ENCODE measurements around the gene PARP15.

The PARP15 gene

DNA sequence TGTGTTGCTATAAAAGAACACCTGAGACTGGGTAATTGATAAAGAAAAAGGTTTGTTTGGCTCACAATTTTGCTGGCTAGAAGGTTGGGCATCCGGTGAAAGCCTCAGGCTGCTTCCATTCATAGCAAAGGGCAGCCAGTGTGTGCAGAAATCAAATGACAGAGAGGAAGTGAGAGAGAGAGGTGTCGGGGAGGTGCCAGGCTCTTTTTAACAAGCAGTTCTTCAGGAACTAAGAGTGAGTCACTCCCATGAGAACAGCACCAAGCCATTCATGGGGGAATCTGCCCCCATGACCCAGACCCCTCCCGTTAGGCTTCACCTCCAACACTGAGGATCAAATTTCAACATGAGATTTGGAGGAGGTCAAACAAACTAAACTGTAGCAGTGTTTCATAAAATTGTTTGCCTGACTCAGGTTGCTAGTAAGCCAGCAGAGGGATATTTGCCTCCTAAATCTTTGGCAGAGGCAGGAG is 4.5 kb upstream of the PARP15 start:
- peak in 1 of 3 experiments; percentile 15 for DNase-seq (ENCODE audit: low read depth in 3 of 3)

DNA sequence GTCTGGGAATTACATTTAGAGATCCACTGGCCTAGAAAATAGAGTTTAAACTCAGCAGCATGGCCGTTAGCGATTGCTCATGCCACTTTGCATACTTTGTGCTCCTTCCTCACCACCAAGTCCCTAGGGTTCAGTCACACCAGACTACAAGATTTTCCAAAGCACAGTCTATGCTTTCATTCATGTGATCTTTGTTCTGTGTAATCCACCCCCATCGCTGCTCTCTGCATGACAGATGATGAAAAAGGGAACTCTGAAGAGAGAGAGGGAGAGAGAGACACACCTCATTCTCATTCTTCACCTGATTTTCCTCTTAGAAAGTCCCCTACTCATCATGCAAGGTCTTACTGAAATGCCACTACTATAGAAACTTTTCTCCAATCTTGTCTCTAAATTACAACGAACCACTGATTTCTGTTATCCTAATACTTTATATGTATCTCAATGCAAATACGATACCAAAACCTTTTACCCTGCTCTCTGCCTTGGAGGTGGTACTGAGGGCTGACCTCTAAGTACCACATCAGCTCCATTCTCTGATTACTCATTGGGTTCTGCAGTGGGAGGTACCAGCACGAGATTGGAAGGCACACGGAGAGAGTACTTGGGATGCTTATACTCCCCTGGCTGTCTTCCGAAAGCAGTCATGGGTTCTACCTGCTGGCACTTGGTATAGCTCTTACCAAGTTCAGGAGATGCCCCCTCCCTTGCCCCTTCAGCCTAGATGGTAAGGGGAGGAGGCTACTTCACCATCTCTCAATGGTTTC is 1.1 kb upstream of the PARP15 start:
- DNase-seq (ENCODE audit: low read depth in 3 of 3) = peak in 2 of 3 experiments; percentile 31 to 59

DNA sequence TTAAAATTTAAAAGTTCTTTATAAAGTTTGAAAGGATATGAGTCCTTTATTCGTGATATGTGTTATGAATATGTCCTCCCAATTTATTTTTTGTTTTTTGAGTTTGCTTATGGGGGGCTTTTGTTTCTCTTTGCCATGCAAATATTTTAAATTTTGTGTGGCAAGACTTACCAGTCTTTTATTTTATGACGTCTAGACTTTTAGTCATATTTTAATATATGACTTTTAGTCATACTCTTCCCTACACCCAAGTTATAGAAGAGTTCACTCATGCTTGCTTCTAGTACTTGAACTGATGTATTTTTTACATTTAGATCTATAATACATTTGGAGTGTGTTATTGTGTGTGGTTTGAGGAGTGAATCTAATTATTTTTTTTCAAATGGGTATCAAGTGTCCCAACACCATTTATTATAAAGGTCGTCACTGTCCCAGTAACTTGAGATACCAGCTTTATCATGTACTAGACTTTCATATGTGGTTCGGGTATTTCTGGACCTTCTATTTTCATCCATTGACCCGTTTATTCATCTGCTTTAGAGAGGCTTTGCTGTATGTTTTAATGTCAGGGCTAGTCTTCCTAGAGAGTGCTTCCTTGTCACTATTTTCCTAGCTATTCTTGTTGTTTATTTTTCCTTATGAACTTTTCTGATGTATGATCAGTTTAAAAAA is 755 bp downstream of the PARP15 start:
- no peak for DNase-seq (ENCODE audit: low read depth in 3 of 3)

DNA sequence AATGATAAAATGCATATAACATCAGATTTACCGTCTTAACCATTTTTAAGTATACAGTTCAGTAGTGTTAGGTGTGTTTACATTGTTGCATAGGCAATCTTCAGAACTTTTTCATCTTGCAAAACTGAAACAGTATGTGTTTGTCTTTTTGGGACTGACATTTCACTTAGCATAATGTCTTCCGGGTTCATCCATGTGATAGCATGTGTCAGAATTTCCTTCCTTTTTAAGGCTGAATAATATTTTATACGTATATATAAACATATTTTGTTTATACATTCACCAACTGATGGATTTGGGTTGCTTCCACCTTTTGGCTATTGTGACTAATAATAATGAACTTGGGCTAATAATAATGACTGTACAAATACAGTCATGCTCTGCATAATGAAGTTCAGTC is 3.0 kb downstream of the PARP15 start:
- no peak for DNase-seq (ENCODE audit: low read depth in 3 of 3)

DNA sequence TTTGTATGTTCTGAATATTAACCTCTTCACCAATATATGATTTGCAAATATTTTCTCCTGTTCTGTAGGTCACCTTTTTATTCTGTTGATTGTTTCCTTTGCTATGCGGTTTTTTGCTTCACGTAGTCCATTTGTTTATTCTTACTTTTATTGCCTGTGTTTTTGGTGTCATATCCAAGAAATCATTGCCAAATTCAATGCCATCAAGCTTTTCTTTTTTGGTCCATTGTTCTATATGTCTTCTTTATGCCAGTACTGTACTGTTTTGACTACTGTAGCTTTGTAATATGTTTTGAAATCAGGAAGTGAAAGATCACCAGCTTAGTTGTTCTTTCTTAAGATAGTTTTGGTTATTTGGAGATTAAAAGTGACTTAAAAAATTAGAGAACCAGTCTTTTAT is 4.2 kb downstream of the PARP15 start:
- DNase-seq (ENCODE audit: low read depth in 3 of 3) = no peak

DNA sequence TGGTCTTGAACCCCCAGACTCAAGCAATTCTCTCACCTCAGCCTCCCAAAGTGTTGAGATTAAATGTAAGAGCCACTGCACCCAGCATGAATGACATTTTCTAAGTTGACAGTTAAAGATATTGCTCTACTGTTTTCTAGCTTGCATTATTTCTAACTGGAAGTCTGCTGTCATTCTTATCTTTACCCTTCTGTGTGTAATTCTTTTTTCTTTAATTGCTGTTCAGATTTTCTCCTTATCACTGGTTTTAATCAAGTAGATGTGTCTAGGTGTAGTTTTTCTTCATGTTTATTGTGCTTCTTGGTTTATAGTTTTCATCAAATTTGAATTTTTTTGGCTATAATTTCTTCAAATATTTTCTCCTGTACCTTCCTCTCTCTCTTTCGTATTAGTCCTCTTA is 4.9 kb downstream of the PARP15 start:
- no peak for DNase-seq (ENCODE audit: low read depth in 3 of 3)

DNA sequence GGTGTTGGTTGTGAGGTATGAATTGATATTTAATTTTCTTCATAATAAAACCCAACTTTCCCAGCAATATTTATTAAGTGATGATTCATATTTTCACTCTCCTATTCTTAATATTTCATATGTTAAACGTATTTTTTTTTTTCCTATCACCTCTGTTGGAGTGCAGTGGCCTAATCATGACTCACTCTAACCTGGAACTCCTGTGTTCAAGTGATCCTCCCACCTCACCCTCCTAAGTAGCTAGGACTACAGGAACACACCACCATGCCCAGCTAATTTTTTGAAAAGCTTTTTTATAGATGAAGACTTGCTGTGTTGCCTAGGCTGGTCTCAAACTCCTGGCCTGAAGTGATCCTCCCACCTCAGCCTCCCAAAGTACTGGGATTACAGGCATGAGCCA is 8.6 kb downstream of the PARP15 start:
- no peak for DNase-seq (ENCODE audit: low read depth in 3 of 3)

DNA sequence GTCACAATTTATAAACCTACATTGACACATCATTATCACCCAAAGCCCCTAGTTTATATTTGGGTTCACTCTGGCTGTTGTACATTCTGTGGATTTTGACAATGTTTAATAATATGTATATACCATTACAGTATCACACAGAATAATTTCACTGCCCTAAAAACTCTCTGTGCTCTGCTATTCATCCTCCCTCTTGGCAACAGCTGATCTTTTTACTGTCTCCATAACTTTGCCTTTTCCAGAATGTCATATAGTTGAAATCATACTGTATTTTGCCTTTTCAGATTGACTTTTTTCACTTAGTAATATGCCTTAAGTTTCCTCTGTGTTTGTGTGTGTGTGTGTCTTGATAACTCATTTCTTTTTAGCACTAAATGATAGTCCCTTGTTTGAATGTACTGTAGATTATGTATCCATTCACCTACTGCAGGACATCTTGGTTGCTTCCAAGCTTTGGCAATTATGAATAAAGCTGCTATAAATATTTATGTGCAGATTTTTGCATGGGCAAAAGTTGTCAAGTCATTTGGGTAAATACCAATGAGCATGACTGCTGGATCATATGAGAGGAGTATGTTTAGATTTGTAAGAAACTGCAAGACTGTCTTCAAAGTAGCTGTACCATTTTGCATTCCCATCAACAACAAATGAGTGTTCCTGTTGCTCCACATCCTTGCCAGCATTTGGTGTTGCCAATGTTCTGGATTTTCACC is 9.5 kb downstream of the PARP15 start:
- no peak for DNase-seq (ENCODE audit: low read depth in 3 of 3)

DNA sequence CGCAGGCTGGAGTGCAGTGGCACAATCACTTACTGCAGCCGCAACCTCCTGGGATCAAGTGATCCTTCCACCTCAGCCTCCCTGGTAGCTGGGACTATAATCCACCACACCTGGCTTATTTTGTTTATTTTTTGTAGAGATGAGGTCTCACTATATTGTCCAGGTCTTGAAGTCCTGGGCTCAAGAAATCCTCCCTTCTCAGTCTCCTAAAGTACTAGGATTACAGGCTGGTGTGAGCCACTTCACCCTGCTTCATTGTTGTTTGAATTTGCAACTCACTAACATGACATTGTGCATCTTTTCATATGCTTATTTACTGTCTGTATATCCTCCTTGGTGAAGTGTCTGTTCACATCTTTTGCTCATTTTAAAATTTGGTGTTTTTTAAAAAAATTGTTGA is 10.1 kb downstream of the PARP15 start:
- no peak for DNase-seq (ENCODE audit: low read depth in 3 of 3)

DNA sequence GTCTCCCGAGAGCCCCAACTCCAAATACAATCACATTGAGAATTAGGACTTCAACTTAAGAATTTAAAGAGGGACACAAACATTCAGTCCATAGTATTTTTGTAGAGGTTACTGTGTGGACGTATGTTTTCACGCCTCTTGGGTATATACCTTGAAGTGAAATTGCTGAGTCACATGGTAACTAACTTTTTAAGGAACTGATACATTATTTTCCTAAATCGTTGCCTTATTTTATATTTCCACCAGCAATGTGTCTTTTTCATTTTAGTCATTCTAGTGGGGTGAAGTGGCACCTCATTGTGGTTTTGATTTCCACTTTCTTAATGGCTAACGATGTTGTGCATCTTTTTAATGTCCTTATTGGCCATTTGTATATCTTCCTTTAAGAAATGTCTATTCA is 11.8 kb downstream of the PARP15 start:
- no peak for DNase-seq (ENCODE audit: low read depth in 3 of 3)

DNA sequence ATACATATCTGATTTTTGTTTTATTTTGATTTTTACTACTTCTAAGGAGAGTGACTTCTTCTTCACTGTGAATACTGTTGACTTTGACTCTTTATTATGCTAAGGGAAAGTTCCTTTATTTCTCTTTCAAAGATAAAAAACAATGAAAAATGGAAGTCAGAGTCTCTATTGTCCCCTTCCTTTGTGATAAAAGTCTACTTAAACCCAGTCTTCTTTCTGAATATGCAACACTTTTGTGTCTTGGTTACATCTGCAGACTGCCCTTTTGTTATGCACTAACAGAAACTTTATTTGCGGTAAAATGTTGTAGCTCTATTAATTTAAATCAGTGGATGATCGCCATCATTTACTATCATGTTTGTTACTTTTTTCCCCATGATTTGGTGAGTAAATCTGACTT is 13.2 kb downstream of the PARP15 start:
- DNase-seq (ENCODE audit: low read depth in 3 of 3) = no peak

DNA sequence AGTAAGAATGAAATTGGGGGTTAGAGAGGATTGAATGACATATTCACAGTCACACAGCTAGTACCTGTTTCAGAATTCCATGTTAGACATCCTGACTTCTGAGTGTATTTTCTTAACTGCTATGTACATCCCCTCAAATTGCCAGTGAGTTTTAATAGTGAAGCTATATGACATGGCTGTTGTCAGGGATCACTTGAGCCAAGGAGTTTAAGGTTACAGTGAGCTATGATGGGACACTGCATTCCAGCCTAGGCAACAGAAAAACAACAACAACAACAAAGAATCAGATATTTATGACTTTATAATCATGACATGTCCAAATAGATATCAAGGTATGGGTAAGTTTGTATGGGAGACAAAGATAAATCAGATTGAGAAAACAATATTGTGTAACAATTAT is 16.6 kb downstream of the PARP15 start:
- DNase-seq (ENCODE audit: low read depth in 3 of 3) = no peak

DNA sequence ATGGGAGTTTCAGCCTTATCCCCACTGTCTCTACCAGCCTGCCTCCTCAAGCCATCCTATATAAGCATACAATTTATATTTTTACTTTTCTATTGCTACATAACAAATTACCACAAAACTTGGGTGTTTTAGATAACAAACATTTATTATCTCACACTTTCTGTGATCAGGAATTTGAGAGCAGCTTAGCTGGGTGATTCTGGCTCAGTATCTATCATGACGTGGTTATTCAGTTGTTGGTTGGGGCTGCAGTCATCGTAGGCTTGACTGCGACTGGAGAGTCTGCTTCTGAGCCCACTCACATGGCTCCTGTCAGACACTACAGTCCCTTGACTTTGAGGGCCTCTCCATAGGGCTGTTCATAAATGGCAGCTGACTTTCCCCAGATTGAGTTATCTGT is 20.7 kb downstream of the PARP15 start:
- no peak for DNase-seq (ENCODE audit: low read depth in 3 of 3)

DNA sequence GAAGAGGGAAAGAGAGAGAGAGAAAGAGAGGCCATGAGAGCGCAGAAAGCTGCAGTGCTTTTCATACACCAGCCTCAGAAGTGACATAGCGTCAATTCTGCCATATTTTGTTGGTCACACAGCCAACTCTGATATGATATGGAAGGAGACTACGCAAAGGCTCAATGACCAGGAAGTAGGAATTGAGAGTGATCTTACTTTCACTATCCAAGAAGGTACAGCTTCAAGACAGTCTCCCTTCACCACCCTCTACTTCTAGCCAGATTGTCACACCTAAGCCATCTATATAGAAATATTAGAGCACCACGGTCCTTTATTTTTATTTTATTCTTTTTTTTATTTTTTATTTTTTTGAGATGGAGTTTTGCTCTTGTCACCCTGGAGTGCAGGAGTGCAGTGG is 21.1 kb downstream of the PARP15 start:
- no peak for DNase-seq (ENCODE audit: low read depth in 3 of 3)

DNA sequence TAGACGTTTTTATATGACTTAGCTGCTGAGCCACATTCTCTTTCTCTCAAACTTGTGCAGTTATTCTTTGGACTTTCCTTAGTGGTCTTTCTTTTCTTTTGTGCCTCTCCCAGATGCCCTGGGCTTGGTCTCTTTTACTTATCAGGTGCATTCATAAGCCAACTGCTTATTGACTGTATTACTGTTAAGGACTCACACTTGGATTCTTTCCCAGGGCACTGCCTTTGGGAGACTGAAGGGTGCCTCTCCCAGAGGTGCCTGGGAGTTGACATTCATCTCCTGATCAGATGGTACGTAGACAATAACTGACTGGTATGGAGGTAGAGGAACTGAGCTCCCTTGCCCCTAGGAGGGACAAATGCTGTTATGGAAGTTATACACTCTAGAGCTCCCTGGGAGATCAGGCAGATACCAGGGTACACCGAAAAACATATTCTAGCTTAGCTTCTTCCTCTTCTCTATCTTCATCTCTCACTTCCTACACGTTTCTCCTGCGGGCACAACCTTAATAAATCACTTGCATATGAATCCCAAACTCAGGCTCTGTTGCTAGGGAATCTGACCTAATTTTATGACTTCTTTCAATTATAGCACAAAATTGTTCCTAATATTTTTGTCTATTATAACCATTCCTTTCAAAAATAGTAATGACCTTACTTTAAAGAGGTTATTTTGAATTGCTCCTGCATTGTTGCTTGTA is 24.7 kb downstream of the PARP15 start:
- DNase-seq (ENCODE audit: low read depth in 3 of 3) = no peak

DNA sequence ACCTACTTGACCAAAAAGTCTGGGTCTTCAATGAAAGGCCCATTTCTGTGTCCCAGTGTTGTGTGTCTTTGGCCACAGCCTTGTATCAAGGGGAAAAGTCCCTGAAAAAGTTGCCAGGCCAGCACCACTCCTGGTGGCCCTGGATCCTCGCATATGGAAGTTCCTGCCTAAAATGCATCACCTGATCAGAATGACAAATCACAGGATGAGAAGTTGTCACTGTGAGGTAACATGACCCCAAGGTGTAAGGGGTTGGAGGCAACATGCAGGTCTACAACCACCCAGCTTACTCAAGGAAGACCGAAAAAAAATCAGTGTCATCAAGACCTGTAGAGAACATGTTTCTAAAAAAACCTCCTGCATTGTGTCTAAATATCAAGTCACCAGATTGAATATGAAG is 25.6 kb downstream of the PARP15 start:
- DNase-seq (ENCODE audit: low read depth in 3 of 3) = no peak

DNA sequence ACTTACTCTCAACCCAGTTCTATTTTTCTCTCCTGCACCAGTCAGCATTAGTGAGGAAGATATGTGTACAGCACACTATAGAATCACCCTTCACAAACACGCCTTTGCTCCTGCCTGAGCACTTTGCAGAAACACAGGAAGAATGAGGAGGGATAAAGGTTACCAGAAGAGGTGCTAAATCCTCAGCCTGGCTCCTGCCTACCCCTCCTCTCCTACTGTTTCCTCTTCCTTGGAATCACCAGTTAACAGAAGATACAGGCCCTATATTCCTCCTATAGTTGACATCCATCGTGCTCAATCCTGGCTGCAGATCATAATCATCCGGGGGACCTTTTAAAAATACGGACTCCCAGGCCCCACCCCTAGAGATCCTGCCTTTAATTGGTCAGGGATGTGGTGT is 28.9 kb downstream of the PARP15 start:
- DNase-seq (ENCODE audit: low read depth in 3 of 3) = no peak

DNA sequence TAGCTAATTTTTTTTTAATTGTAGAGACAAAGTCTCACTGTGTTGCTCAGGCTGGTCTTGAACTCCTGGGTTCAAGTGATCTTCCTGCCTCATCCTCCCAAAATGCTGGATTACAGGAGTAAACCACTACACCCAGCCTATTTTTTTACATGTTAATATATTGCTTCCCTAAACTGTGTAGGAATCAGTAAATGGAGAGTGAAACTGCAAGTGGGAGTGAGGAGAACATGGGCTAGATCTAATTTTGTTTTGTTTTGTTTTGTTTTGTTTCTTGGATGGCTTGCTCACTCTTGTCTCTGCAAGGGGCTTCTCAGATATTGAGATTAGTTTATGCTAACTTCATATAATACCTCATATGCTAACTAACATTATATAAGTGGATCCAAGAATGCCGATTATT is 31.5 kb downstream of the PARP15 start:
- no peak for DNase-seq (ENCODE audit: low read depth in 3 of 3)

DNA sequence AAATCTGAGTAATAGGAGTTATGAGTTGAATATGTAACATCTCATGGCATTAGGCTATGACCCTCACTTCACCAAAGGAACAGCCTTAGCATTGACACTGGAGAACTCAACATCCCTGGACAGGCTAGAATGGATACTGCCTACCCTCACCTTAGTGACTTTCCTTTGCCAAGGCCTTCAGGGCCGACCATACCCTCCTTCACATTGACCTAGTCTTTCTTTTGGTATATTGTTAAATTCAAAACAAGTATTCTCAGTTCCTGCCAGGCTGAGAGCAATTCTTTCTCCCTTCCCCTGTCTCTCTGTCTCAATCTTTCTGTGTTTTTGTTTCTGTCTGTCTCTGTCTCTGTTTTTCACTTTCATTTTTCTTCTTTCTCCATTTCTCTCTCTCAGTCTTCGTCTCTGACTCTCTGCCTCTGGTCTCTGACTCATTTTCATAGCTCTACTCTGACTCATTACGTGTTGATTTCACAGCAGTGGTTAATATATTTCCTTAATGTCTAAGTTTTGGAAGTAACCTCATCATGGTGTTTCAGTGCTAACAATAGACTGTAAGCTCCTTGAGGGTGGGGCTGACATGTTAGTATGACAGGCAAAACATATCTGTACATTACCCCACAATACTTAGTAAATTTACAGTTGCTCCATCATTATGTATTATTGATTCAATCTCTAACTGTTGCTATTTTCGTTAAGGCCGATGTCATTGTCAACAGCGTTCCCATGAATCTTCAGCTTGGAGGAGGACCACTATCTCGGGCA is 32.5 kb downstream of the PARP15 start:
- no peak for DNase-seq (ENCODE audit: low read depth in 3 of 3)

DNA sequence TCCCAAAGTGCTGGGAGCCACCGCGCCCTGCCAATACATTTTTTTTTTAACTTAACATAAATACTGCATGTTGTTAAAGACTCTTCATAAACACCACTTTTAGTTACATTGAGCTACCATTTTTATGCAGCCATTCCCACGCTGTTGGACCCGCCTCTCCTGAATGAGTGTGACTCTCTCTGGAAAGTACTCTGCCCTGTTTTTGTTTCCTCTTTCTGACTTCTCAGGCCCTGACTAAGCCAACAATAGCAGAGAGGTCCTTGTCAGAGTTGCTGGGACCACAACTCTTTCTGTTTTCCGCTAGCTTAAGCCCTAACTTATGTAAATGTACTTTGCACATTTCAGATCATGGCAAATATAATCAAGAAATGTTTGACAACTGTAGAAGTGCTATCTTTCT is 35.2 kb downstream of the PARP15 start:
- DNase-seq (ENCODE audit: low read depth in 3 of 3) = no peak

DNA sequence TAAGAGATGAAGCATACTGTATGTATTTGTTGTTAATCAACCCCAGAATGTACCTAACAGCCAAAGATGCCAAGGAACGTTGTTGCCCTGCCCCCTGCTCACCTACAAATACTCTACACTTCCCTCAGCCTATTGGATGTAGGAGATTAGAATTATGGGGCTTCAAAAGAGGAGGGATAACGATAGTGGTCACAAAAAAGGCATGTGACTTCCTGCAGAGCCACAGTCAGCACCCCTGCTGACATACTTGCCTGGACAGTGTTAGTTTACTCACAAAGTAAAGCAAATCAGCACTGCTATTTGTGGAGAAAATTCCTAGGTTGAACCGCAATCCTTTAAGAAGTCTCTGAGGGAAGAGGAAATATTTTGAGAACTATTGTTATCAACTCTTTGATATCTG is 37.9 kb downstream of the PARP15 start:
- DNase-seq (ENCODE audit: low read depth in 3 of 3) = no peak

DNA sequence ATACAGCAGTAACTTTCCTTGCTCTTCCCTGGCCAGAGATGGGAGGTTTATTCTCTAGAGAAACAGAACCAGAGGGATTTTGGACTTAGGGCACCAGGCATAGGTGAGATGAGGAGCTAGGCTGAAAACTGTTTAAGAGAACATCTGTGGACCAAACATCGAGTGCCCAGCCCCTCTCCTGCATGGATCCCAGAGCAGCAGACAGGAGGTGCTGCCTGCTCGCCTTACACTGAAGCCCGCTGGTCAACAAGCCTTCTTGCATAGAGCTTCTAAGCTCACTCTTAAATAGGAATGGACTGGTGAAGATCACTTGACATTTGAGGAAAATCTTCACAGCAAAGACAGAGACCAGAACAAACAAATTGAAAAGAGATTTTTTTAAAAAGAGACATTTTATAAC is 41.2 kb downstream of the PARP15 start:
- DNase-seq (ENCODE audit: low read depth in 3 of 3) = no peak
